Measurements from ENCODE around the gene SH3RF3.

SH3RF3 gene

DNA sequence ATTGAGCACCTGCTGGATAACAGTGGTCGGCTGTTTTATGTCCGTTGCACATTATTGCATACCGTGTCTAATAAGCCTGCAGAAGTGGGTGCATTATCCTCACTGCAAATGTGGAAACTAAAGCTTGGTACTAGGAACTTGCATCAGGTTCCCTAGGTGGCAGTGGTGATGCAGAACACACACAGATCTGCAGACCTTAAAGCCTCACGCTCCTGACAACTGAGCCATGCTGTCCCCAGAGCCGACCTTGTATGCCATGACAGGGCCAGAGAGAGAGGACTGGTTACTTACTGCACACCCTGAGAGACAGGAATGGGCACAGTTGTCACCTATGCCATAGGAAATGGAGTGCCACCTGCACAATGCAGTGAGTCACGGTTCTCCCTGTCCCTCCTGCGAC, 151.8 kb downstream of the SH3RF3 start:
- H2AFZ ChIP-seq (ENCODE audit: low read depth, low read length) = no peak overlapping the region
- H3K18ac ChIP-seq (ENCODE audit: low read depth in 1 of 2, low read length in 2 of 2) = no peak overlapping the region
- H2BK15ac ChIP-seq (ENCODE audit: low read depth, poor library complexity, severe bottlenecking) = no peak overlapping the region
- peaks cover 0 to 3% of the 10 kb centered on the region in 2 experiments for H3K36me3 ChIP-seq (ENCODE audit: control insufficient read depth in 1 of 2, insufficient read depth in 2 of 2, low read depth in 1 of 2, low read length in 2 of 2)
- no peak overlapping the region for H2BK120ac ChIP-seq (ENCODE audit: low read depth, low read length)
- H3K23ac ChIP-seq (ENCODE audit: low read length in 2 of 2) = no peak overlapping the region
- 83% methylated on average over 5 of the region's 7 CpGs for WGBS
- peaks cover 0 to 18% of the 10 kb centered on the region in 2 experiments for H3K27me3 ChIP-seq (ENCODE audit: control insufficient read depth in 1 of 2, insufficient read depth in 1 of 2, low read length in 2 of 2)
- H3K27ac ChIP-seq (ENCODE audit: low read length, poor library complexity, severe bottlenecking) = no peak overlapping the region
- H3K79me1 ChIP-seq (replicated peaks; ENCODE audit: low read length, poor library complexity, severe bottlenecking) = peaks cover 50% of the 10 kb centered on the region
- H3K4me3 ChIP-seq (ENCODE audit: insufficient read depth in 1 of 2, low read depth in 1 of 2, low read length in 2 of 2) = no peak overlapping the region
- no peak overlapping the region for H3K4me2 ChIP-seq (ENCODE audit: low read length, poor library complexity, severe bottlenecking)
- H3K9me3 ChIP-seq (ENCODE audit: control insufficient read depth, low read length) = no peaks in the 10 kb centered on the region
- H2AK5ac ChIP-seq (ENCODE audit: low read length, severe bottlenecking) = no peak overlapping the region
- H3K14ac ChIP-seq (ENCODE audit: low read length in 2 of 2) = peak overlapping the region in 1 of 2 experiments; percentile 71
- peak overlapping the region in 1 of 2 experiments; percentile 60 for H2BK12ac ChIP-seq (ENCODE audit: low read length in 2 of 2)
- H3K9ac ChIP-seq (ENCODE audit: low read length) = no peak overlapping the region
- no peak overlapping the region for H3K4ac ChIP-seq (ENCODE audit: low read depth in 1 of 2, low read length in 2 of 2)
- DNase-seq = no peak
- H4K8ac ChIP-seq (ENCODE audit: low read length) = no peak overlapping the region
- no peak overlapping the region for H4K91ac ChIP-seq (ENCODE audit: low read length)
- H2BK5ac ChIP-seq (ENCODE audit: low read depth, low read length, poor library complexity, severe bottlenecking) = no peak overlapping the region
- H3K4me1 ChIP-seq (ENCODE audit: control insufficient read depth, insufficient read depth, low read depth, low read length) = peaks cover 37% of the 10 kb centered on the region

DNA sequence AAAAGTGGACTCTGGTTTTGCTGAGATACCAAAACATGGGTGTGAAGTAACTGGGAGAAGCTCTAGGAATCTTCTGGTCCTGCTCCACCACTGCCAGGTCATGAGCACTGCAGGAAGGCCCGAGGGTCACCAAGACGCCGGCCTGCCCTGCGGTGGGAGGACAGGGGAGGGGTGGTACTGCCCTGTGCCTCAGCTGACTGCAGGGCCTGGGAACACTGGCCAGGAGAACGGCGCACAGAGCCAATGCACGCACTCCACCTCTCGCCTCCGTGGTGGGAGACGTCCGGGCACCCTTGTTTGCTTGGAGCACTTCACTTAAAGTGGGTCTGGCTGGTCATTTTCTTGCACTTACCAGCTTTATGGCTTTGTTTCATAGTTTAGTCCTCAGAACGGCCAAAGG, 153.4 kb downstream of the SH3RF3 start:
- H3K18ac ChIP-seq (ENCODE audit: low read depth in 1 of 2, low read length in 2 of 2) = peak overlapping the region in 1 of 2 experiments; percentile 61

GRCh38 chr2:109282865-109283264, 153.9 kb downstream of the SH3RF3 start:
- H3K79me1 ChIP-seq (replicated peaks; ENCODE audit: low read length, poor library complexity, severe bottlenecking) = peaks cover 55% of the 10 kb centered on the region
- no peak overlapping the region for H3K4me2 ChIP-seq (ENCODE audit: low read length, poor library complexity, severe bottlenecking)
- H3K18ac ChIP-seq (ENCODE audit: low read depth in 1 of 2, low read length in 2 of 2) = peak overlapping the region in 1 of 2 experiments; percentile 16
- peak overlapping the region; percentile 52 for H4K91ac ChIP-seq (ENCODE audit: low read length)
- H3K9ac ChIP-seq (ENCODE audit: low read length) = no peak overlapping the region
- H3K9me3 ChIP-seq (ENCODE audit: control insufficient read depth, low read length) = no peaks in the 10 kb centered on the region
- H3K36me3 ChIP-seq (ENCODE audit: control insufficient read depth in 1 of 2, insufficient read depth in 2 of 2, low read depth in 1 of 2, low read length in 2 of 2) = peaks cover 0 to 3% of the 10 kb centered on the region in 2 experiments
- H3K27me3 ChIP-seq (ENCODE audit: control insufficient read depth in 1 of 2, insufficient read depth in 1 of 2, low read length in 2 of 2) = peaks cover 0 to 18% of the 10 kb centered on the region in 2 experiments
- no peak overlapping the region for H3K27ac ChIP-seq (ENCODE audit: low read length, poor library complexity, severe bottlenecking)
- DNase-seq = no peak
- H2BK15ac ChIP-seq (ENCODE audit: low read depth, poor library complexity, severe bottlenecking) = peak overlapping the region; percentile 17
- H2BK120ac ChIP-seq (ENCODE audit: low read depth, low read length) = no peak overlapping the region
- H2BK12ac ChIP-seq (ENCODE audit: low read length in 2 of 2) = peak overlapping the region in 1 of 2 experiments; percentile 60
- no peak overlapping the region for H2AFZ ChIP-seq (ENCODE audit: low read depth, low read length)
- H2BK5ac ChIP-seq (ENCODE audit: low read depth, low read length, poor library complexity, severe bottlenecking) = no peak overlapping the region
- H3K14ac ChIP-seq (ENCODE audit: low read length in 2 of 2) = peak overlapping the region in 1 of 2 experiments; percentile 68
- H3K23ac ChIP-seq (ENCODE audit: low read length in 2 of 2) = peak overlapping the region in 1 of 2 experiments; percentile 14
- no peak overlapping the region for H3K4ac ChIP-seq (ENCODE audit: low read depth in 1 of 2, low read length in 2 of 2)
- WGBS = 89% methylated on average over 4 of the region's 4 CpGs
- no peak overlapping the region for H4K8ac ChIP-seq (ENCODE audit: low read length)
- H3K4me3 ChIP-seq (ENCODE audit: insufficient read depth in 1 of 2, low read depth in 1 of 2, low read length in 2 of 2) = no peak overlapping the region
- no peak overlapping the region for H2AK5ac ChIP-seq (ENCODE audit: low read length, severe bottlenecking)
- H3K4me1 ChIP-seq (ENCODE audit: control insufficient read depth, insufficient read depth, low read depth, low read length) = peaks cover 41% of the 10 kb centered on the region

More for the DNA sequence above, 153.4 kb downstream of the SH3RF3 start:
- no peak overlapping the region for H2BK15ac ChIP-seq (ENCODE audit: low read depth, poor library complexity, severe bottlenecking)
- no peak overlapping the region for H2AK5ac ChIP-seq (ENCODE audit: low read length, severe bottlenecking)
- H4K91ac ChIP-seq (ENCODE audit: low read length) = peak overlapping the region; percentile 74
- peak overlapping the region in 1 of 2 experiments; percentile 1 for H2BK12ac ChIP-seq (ENCODE audit: low read length in 2 of 2)
- H3K4ac ChIP-seq (ENCODE audit: low read depth in 1 of 2, low read length in 2 of 2) = no peak overlapping the region
- peaks cover 0 to 18% of the 10 kb centered on the region in 2 experiments for H3K27me3 ChIP-seq (ENCODE audit: control insufficient read depth in 1 of 2, insufficient read depth in 1 of 2, low read length in 2 of 2)
- no peak overlapping the region for H3K23ac ChIP-seq (ENCODE audit: low read length in 2 of 2)
- H3K4me2 ChIP-seq (ENCODE audit: low read length, poor library complexity, severe bottlenecking) = no peak overlapping the region
- peaks cover 41% of the 10 kb centered on the region for H3K4me1 ChIP-seq (ENCODE audit: control insufficient read depth, insufficient read depth, low read depth, low read length)
- H3K9me3 ChIP-seq (ENCODE audit: control insufficient read depth, low read length) = no peaks in the 10 kb centered on the region
- H2BK120ac ChIP-seq (ENCODE audit: low read depth, low read length) = no peak overlapping the region
- 94% methylated on average over 12 of the region's 12 CpGs for WGBS
- H3K9ac ChIP-seq (ENCODE audit: low read length) = no peak overlapping the region
- peak overlapping the region; percentile 56 for H4K8ac ChIP-seq (ENCODE audit: low read length)
- H2AFZ ChIP-seq (ENCODE audit: low read depth, low read length) = no peak overlapping the region
- DNase-seq = no peak
- H3K4me3 ChIP-seq (ENCODE audit: insufficient read depth in 1 of 2, low read depth in 1 of 2, low read length in 2 of 2) = no peak overlapping the region
- H2BK5ac ChIP-seq (ENCODE audit: low read depth, low read length, poor library complexity, severe bottlenecking) = no peak overlapping the region
- H3K27ac ChIP-seq (ENCODE audit: low read length, poor library complexity, severe bottlenecking) = no peak overlapping the region
- no peak overlapping the region for H3K14ac ChIP-seq (ENCODE audit: low read length in 2 of 2)
- H3K36me3 ChIP-seq (ENCODE audit: control insufficient read depth in 1 of 2, insufficient read depth in 2 of 2, low read depth in 1 of 2, low read length in 2 of 2) = peaks cover 0 to 3% of the 10 kb centered on the region in 2 experiments
- H3K79me1 ChIP-seq (replicated peaks; ENCODE audit: low read length, poor library complexity, severe bottlenecking) = peaks cover 50% of the 10 kb centered on the region

DNA sequence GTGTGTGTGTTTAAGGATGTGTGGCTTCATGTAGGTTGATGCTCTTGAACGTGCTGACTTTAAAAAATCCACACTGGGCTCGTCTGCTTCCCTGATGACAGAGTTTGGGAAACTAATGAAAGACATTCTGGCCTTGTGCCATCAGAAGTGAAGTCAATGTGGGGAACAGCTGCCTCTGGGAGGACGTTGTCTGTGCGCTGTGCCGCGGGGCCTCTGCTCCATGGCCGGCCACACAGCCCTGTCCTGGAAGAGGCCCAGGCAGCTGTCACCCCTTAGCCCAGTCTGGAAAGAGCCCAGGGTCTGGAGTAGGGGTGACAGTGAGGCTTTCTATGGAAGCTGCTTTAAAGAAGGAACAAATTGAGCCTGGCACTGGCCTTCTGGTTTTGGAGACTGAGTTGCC, 155.8 kb downstream of the SH3RF3 start:
- H3K4ac ChIP-seq (ENCODE audit: low read depth in 1 of 2, low read length in 2 of 2) = no peak overlapping the region
- no peak overlapping the region for H3K4me3 ChIP-seq (ENCODE audit: insufficient read depth in 1 of 2, low read depth in 1 of 2, low read length in 2 of 2)
- H3K27me3 ChIP-seq (ENCODE audit: control insufficient read depth in 1 of 2, insufficient read depth in 1 of 2, low read length in 2 of 2) = peaks cover 0 to 14% of the 10 kb centered on the region in 2 experiments
- 72% methylated on average over 7 of the region's 7 CpGs for WGBS
- peak overlapping the region; percentile 48 for H3K27ac ChIP-seq (ENCODE audit: low read length, poor library complexity, severe bottlenecking)
- H2BK12ac ChIP-seq (ENCODE audit: low read length in 2 of 2) = no peak overlapping the region
- no peak overlapping the region for H3K4me2 ChIP-seq (ENCODE audit: low read length, poor library complexity, severe bottlenecking)
- H3K23ac ChIP-seq (ENCODE audit: low read length in 2 of 2) = no peak overlapping the region
- H3K4me1 ChIP-seq (ENCODE audit: control insufficient read depth, insufficient read depth, low read depth, low read length) = peaks cover 33% of the 10 kb centered on the region
- no peaks in the 10 kb centered on the region for H3K9me3 ChIP-seq (ENCODE audit: control insufficient read depth, low read length)
- DNase-seq = peak; percentile 79
- peaks cover 41% of the 10 kb centered on the region for H3K79me1 ChIP-seq (replicated peaks; ENCODE audit: low read length, poor library complexity, severe bottlenecking)
- no peak overlapping the region for H4K8ac ChIP-seq (ENCODE audit: low read length)
- no peak overlapping the region for H2BK15ac ChIP-seq (ENCODE audit: low read depth, poor library complexity, severe bottlenecking)
- H2BK120ac ChIP-seq (ENCODE audit: low read depth, low read length) = no peak overlapping the region
- H2AFZ ChIP-seq (ENCODE audit: low read depth, low read length) = no peak overlapping the region
- H3K36me3 ChIP-seq (ENCODE audit: control insufficient read depth in 1 of 2, insufficient read depth in 2 of 2, low read depth in 1 of 2, low read length in 2 of 2) = peaks cover 0 to 3% of the 10 kb centered on the region in 2 experiments
- H3K14ac ChIP-seq (ENCODE audit: low read length in 2 of 2) = no peak overlapping the region
- no peak overlapping the region for H4K91ac ChIP-seq (ENCODE audit: low read length)
- H3K9ac ChIP-seq (ENCODE audit: low read length) = no peak overlapping the region
- H3K18ac ChIP-seq (ENCODE audit: low read depth in 1 of 2, low read length in 2 of 2) = peak overlapping the region in 1 of 2 experiments; percentile 38
- no peak overlapping the region for H2BK5ac ChIP-seq (ENCODE audit: low read depth, low read length, poor library complexity, severe bottlenecking)
- no peak overlapping the region for H2AK5ac ChIP-seq (ENCODE audit: low read length, severe bottlenecking)

Measured in mesenchymal stem cell (in vitro differentiated cells and primary cell).